ENCODE data around the gene ANXA3.

DNA sequence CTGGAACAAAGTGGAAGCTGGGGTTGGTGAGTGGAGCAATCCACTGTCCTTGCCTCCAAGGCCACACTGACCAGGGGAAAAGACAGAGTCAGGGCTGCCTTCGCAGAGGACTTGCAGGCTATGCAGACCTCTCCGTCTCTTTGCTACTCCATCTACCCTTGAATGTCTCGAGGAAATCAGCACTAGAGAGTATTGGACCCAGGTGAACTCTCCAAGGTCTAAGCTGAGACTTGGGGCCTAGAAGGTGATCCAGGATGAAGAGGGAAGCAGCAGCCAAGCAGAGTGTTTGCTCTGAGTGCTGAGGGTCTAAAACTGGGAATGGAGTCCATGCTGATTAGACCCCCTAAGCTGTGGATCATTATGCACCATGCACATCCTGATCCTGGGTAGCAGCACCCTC is 54.5 kb downstream of the ANXA3 start:
- TF ChIP-seq, protein P1, sequence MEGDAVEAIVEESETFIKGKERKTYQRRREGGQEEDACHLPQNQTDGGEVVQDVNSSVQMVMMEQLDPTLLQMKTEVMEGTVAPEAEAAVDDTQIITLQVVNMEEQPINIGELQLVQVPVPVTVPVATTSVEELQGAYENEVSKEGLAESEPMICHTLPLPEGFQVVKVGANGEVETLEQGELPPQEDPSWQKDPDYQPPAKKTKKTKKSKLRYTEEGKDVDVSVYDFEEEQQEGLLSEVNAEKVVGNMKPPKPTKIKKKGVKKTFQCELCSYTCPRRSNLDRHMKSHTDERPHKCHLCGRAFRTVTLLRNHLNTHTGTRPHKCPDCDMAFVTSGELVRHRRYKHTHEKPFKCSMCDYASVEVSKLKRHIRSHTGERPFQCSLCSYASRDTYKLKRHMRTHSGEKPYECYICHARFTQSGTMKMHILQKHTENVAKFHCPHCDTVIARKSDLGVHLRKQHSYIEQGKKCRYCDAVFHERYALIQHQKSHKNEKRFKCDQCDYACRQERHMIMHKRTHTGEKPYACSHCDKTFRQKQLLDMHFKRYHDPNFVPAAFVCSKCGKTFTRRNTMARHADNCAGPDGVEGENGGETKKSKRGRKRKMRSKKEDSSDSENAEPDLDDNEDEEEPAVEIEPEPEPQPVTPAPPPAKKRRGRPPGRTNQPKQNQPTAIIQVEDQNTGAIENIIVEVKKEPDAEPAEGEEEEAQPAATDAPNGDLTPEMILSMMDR (IDR thresholded peaks at IDR 0.05; ENCODE audit: poor library complexity, severe bottlenecking) = no peak
- TF ChIP-seq RAD21 (conservative IDR thresholded peaks at IDR 0.05) = no peak
- no peak for TF ChIP-seq EZH2 (IDR thresholded peaks at IDR 0.05; ENCODE audit: borderline replicate concordance, insufficient read depth, low read length, poor library complexity, severe bottlenecking)

All from neural cell (in vitro differentiated cells).